ENCODE results near the gene MVB12B. TPM values are rescaled to one million over a fixed set of nuclear protein-coding genes. Genes with fewer than 3 reads are reported as not detected.
A peak's percentile ranks its signal among the peaks of the same experiment; 100 is the strongest.

Gene MVB12B
- total RNA-seq, 1 experiment from 2014 or later = 9.4 TPM

- intact Hi-C loops (cut with micrococcal nuclease; ENCODE audit: unreplicated experiment) (no loop called here), in situ Hi-C loops (cut with HindIII; ENCODE audit: low pct_unique_long_range_greater_than_20kb, low sequenced_read_pairs) (no loop called here)
- Histone ChIP-seq H3K4me1 (ENCODE audit: control insufficient read depth, insufficient read depth, low read length) (no peaks in the 10 kb centered on the region; the same call in 1 of the 2 replicates), H3K27ac (ENCODE audit: low read length) (no peak overlapping the region), H3K4me3 (ENCODE audit: low read depth in 2 of 2, low read length in 2 of 2) (no peak overlapping the region), H3K36me3 (ENCODE audit: control insufficient read depth, insufficient read depth, low read length) (no peaks in the 10 kb centered on the region), H3K9me3 (ENCODE audit: control insufficient read depth, insufficient read depth, low read depth, low read length) (peaks cover 34% of the 10 kb centered on the region; the same call in 1 of the 2 replicates), H3K27me3 (ENCODE audit: control insufficient read depth, insufficient read depth, low read length) (no peaks in the 10 kb centered on the region)
- POLR2A ChIA-PET = no interaction called here
- CTCF ChIA-PET = no interaction called here
- DNase-seq (ENCODE audit: low read depth, low spot score) (no peak), ATAC-seq (no peak)
- no peak for TF ChIP-seq TCF7L2 (IDR thresholded peaks at IDR 0.05; ENCODE audit: low read depth, low read length)
- no peak for TF ChIP-seq REST (IDR thresholded peaks at IDR 0.05; ENCODE audit: insufficient read depth in 1 of 2, low read depth in 2 of 2, low read length in 1 of 2)
- BruUV-seq (replicated peaks) = no TSS peak
These were observed 35.2 kb downstream of the MVB12B start for GRCh38 chr9:126361810-126362238.

DNA sequence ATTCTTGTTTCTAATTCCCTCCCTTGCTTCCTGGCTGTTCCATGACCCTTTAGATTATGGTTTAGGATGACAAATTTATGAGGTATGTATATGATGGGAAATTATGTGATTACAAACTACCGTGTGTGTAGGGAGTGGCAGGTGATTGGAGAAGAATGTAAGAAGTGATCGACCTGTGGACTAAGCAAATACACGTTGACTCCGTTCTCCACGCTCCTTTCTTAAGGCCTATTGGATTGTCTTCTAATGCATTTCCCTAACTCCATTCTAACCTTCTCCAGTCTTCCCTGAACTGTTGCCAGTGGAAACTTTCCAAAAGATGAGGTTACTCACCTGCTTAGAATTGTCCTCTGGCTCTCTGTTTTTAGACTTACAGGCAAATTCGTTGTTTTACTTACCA lies 36.6 kb downstream of the MVB12B start:
- DNase-seq (ENCODE audit: low read depth, low spot score) (no peak), ATAC-seq (peak; percentile 40)
- TF ChIP-seq POLR2AphosphoS5 (IDR thresholded peaks at IDR 0.05; ENCODE audit: low read depth, low read length) (no peak), REST (IDR thresholded peaks at IDR 0.05; ENCODE audit: insufficient read depth in 1 of 2, low read depth in 2 of 2, low read length in 1 of 2) (no peak), TCF7L2 (IDR thresholded peaks at IDR 0.05; ENCODE audit: low read depth, low read length) (no peak), SIN3A (IDR thresholded peaks at IDR 0.05; ENCODE audit: borderline replicate concordance, insufficient read depth, low read depth, low read length) (no peak), CTCF (IDR thresholded peaks at IDR 0.05) (no peak)
- POLR2A ChIA-PET = no interaction called here
- intact Hi-C loops (cut with micrococcal nuclease; ENCODE audit: unreplicated experiment) = no loop called here
- Histone ChIP-seq H3K4me1 (ENCODE audit: control insufficient read depth, insufficient read depth, low read length) (no peaks in the 10 kb centered on the region; the same call in none of the 2 replicates), H3K4me3 (ENCODE audit: low read depth in 2 of 2, low read length in 2 of 2) (no peak overlapping the region), H3K27ac (ENCODE audit: low read length) (peak overlapping the region; percentile 57), H3K9me3 (ENCODE audit: control insufficient read depth, insufficient read depth, low read depth, low read length) (peaks cover 34% of the 10 kb centered on the region; the same call in 1 of the 2 replicates), H3K36me3 (ENCODE audit: control insufficient read depth, insufficient read depth, low read length) (no peaks in the 10 kb centered on the region), H3K27me3 (ENCODE audit: control insufficient read depth, insufficient read depth, low read length) (no peaks in the 10 kb centered on the region)
- CTCF ChIA-PET = no interaction called here
- BruUV-seq (replicated peaks) = no TSS peak
- in situ Hi-C loops (cut with HindIII; ENCODE audit: low pct_unique_long_range_greater_than_20kb, low sequenced_read_pairs) = no loop called here
